WTC11 (cell line): ENCODE measurements around the gene PADI1. TPM values are rescaled to one million over a fixed set of nuclear protein-coding genes. Genes with fewer than 3 reads are reported as not detected.

ENCODE experiments used
- ATAC-seq: fragments of 200-7000 bp; cut with Tn5 transposase; 2 replicates; pipeline ENCODE4 v1.10.0; 2021; ENCODE audit warnings: mild to moderate bottlenecking, moderate library complexity
- CTCF ChIA-PET: fragments of 300-600 bp; sonication (Branson Sonifier 250); formaldehyde crosslinking; loops from one replicate; lab custom pipeline; 2021; ENCODE audit warnings: antibody characterized with exemption; lab: Charles Lee
- POLR2A ChIA-PET: fragments of 350-600 bp; sonication (Branson Sonifier 250); formaldehyde crosslinking; loops from one replicate; lab custom pipeline; 2021; ENCODE audit warnings: antibody characterized with exemption; lab: Charles Lee
- DNase-seq: peaks from one replicate; pipeline ENCODE4 v3.0.0; 2021; ENCODE audit warnings: low spot score
- H3K27ac Mint-ChIP-seq: 2 replicates; pipeline ENCODE4 v1.8.0; 2021; ENCODE audit warnings: mixed read lengths
- H3K27me3 Mint-ChIP-seq: 2 replicates; pipeline ENCODE4 v1.8.0; 2021; ENCODE audit warnings: low read depth, mild to moderate bottlenecking, moderate library complexity, mixed read lengths
- H3K36me3 Mint-ChIP-seq: 2 replicates; pipeline ENCODE4 v1.8.0; 2021; ENCODE audit warnings: mixed read lengths
- H3K4me1 Mint-ChIP-seq: 2 replicates; pipeline ENCODE4 v1.8.0; 2022; ENCODE audit warnings: mixed read lengths
- H3K4me3 Mint-ChIP-seq: 2 replicates; pipeline ENCODE4 v1.8.0; 2021; ENCODE audit warnings: mild to moderate bottlenecking, moderate library complexity, mixed read lengths
- H3K9me3 Mint-ChIP-seq: 2 replicates; pipeline ENCODE4 v1.8.0; 2021; ENCODE audit warnings: mixed read lengths
- ATF1 ChIP-seq: sonication (generic); formaldehyde crosslinking; IDR thresholded peaks from 2 replicates; pipeline ENCODE4 v1.8.1; 2023; ENCODE audit warnings: mild to moderate bottlenecking, moderate library complexity, missing genetic modification reagents
- E2F4 ChIP-seq: sonication (generic); formaldehyde crosslinking; IDR thresholded peaks from 2 replicates; pipeline ENCODE4 v1.8.1; 2022; ENCODE audit warnings: low read depth, mild to moderate bottlenecking, moderate library complexity, missing genetic modification reagents, borderline replicate concordance
- E2F5 ChIP-seq: sonication (generic); formaldehyde crosslinking; IDR thresholded peaks from 2 replicates; pipeline ENCODE4 v1.8.1; 2022; ENCODE audit warnings: mild to moderate bottlenecking, moderate library complexity, missing genetic modification reagents
- GRHL2 ChIP-seq: fragments of 250-450 bp; sonication (Bioruptor Pico); IDR thresholded peaks from 2 replicates; pipeline ENCODE4 v1.8.0; 2022; ENCODE audit warnings: mild to moderate bottlenecking, moderate library complexity; ENCODE audit not compliant: insufficient replicate concordance, severe bottlenecking
- MAX ChIP-seq: sonication (generic); formaldehyde crosslinking; IDR thresholded peaks from 2 replicates; pipeline ENCODE4 v1.8.0; 2022; ENCODE audit warnings: mild to moderate bottlenecking, missing genetic modification reagents
- MLX ChIP-seq: sonication (generic); formaldehyde crosslinking; IDR thresholded peaks from 2 replicates; pipeline ENCODE4 v1.8.1; 2023; ENCODE audit warnings: mild to moderate bottlenecking, missing genetic modification reagents, moderate library complexity
- MYBL2 ChIP-seq: sonication (generic); formaldehyde crosslinking; IDR thresholded peaks from 2 replicates; pipeline ENCODE4 v1.8.1; 2023; ENCODE audit warnings: mild to moderate bottlenecking, moderate library complexity, missing genetic modification reagents
- NR1H2 ChIP-seq: sonication (generic); formaldehyde crosslinking; IDR thresholded peaks from 2 replicates; pipeline ENCODE4 v1.9.0; 2021; ENCODE audit warnings: mild to moderate bottlenecking, moderate library complexity, missing genetic modification reagents
- NR2C2 ChIP-seq: sonication (generic); formaldehyde crosslinking; IDR thresholded peaks from 2 replicates; pipeline ENCODE4 v1.8.0; 2022; ENCODE audit warnings: mild to moderate bottlenecking, missing genetic modification reagents
- OVOL2 ChIP-seq: fragments of 250-450 bp; sonication (Bioruptor Pico); IDR thresholded peaks from 2 replicates; pipeline ENCODE4 v1.9.0; 2021; ENCODE audit warnings: mild to moderate bottlenecking, borderline replicate concordance
- PRRX2 ChIP-seq: fragments of 250-450 bp; sonication (Bioruptor Pico); IDR thresholded peaks from 2 replicates; pipeline ENCODE4 v1.8.0; 2021; ENCODE audit warnings: mild to moderate bottlenecking
- RORB ChIP-seq: fragments of 250-450 bp; sonication (Bioruptor Pico); IDR thresholded peaks from 2 replicates; pipeline ENCODE4 v1.9.0; 2021; ENCODE audit warnings: mild to moderate bottlenecking
- SMAD3 ChIP-seq: sonication (generic); formaldehyde crosslinking; IDR thresholded peaks from 2 replicates; pipeline ENCODE4 v1.8.0; 2022; ENCODE audit warnings: missing genetic modification reagents, mild to moderate bottlenecking, borderline replicate concordance
- SP1 ChIP-seq: sonication (generic); formaldehyde crosslinking; conservative IDR thresholded peaks from 2 replicates; pipeline ENCODE4 v1.8.1; 2022; ENCODE audit warnings: missing genetic modification reagents
- TEAD4 ChIP-seq: sonication (generic); formaldehyde crosslinking; IDR thresholded peaks from 2 replicates; pipeline ENCODE4 v1.8.0; 2022; ENCODE audit warnings: mild to moderate bottlenecking, missing genetic modification reagents
- ZNF281 ChIP-seq: sonication (generic); formaldehyde crosslinking; IDR thresholded peaks from 2 replicates; pipeline ENCODE4 v1.8.0; 2023; ENCODE audit warnings: mild to moderate bottlenecking, missing genetic modification reagents
- ZNF423 ChIP-seq: fragments of 250-450 bp; sonication (Bioruptor Pico); IDR thresholded peaks from 2 replicates; pipeline ENCODE4 v2.1.2; 2022; ENCODE audit warnings: mild to moderate bottlenecking, moderate library complexity
- total RNA-seq: library from RNA; stranded (reverse); gene quantifications from 3 replicates; pipeline ENCODE4 v1.2.3, GENCODE V29; 2021
- TF ChIP-seq, protein P1 (sequence below): sonication (generic); formaldehyde crosslinking; IDR thresholded peaks from 2 replicates; pipeline ENCODE4 v1.8.1; 2023; ENCODE audit warnings: mild to moderate bottlenecking, missing genetic modification reagents, borderline replicate concordance
- TF ChIP-seq, protein P2 (sequence below): fragments of 200-600 bp; IDR thresholded peaks from 2 replicates; pipeline ENCODE4 v1.8.0; 2022; ENCODE audit warnings: antibody characterized with exemption
- TF ChIP-seq, protein P3 (sequence below): fragments of 250-450 bp; sonication (Bioruptor Pico); IDR thresholded peaks from 2 replicates; pipeline ENCODE4 v2.1.2; 2022; ENCODE audit warnings: mild to moderate bottlenecking, moderate library complexity
- TF ChIP-seq, protein P4 (sequence below): sonication (generic); formaldehyde crosslinking; IDR thresholded peaks from 2 replicates; pipeline ENCODE4 v1.8.1; 2023; ENCODE audit warnings: mild to moderate bottlenecking, missing genetic modification reagents, moderate library complexity

Gene PADI1
- total RNA-seq, 1 experiment from 2014 or later, result 0.15 TPM

GRCh38 chr1:17263936-17264335 lies 59.0 kb downstream of the PADI1 start:
- H3K9me3 Mint-ChIP-seq, result peaks cover 14% of the 10 kb centered on the region
- no peaks in the 10 kb centered on the region for H3K4me1 Mint-ChIP-seq
- CTCF ChIA-PET, result no interaction called here
- H3K36me3 Mint-ChIP-seq, result no peaks in the 10 kb centered on the region
- no peak for DNase-seq
- TF ChIP-seq, protein P1, sequence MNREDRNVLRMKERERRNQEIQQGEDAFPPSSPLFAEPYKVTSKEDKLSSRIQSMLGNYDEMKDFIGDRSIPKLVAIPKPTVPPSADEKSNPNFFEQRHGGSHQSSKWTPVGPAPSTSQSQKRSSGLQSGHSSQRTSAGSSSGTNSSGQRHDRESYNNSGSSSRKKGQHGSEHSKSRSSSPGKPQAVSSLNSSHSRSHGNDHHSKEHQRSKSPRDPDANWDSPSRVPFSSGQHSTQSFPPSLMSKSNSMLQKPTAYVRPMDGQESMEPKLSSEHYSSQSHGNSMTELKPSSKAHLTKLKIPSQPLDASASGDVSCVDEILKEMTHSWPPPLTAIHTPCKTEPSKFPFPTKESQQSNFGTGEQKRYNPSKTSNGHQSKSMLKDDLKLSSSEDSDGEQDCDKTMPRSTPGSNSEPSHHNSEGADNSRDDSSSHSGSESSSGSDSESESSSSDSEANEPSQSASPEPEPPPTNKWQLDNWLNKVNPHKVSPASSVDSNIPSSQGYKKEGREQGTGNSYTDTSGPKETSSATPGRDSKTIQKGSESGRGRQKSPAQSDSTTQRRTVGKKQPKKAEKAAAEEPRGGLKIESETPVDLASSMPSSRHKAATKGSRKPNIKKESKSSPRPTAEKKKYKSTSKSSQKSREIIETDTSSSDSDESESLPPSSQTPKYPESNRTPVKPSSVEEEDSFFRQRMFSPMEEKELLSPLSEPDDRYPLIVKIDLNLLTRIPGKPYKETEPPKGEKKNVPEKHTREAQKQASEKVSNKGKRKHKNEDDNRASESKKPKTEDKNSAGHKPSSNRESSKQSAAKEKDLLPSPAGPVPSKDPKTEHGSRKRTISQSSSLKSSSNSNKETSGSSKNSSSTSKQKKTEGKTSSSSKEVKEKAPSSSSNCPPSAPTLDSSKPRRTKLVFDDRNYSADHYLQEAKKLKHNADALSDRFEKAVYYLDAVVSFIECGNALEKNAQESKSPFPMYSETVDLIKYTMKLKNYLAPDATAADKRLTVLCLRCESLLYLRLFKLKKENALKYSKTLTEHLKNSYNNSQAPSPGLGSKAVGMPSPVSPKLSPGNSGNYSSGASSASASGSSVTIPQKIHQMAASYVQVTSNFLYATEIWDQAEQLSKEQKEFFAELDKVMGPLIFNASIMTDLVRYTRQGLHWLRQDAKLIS (CRISPR knock-in tag), result no peak
- TF ChIP-seq OVOL2 (CRISPR knock-in tag) (no peak), MYBL2 (CRISPR knock-in tag) (no peak), E2F4 (CRISPR knock-in tag) (no peak), GRHL2 (no peak)
- TF ChIP-seq, all 79 proteins: peak for 0
- POLR2A ChIA-PET, result no interaction called here
- Mint-ChIP-seq H3K27me3 (no peaks in the 10 kb centered on the region), H3K4me3 (no peak overlapping the region), H3K27ac (no peak overlapping the region)
- ATAC-seq, result no peak

GRCh38 chr1:17264470-17264869 lies 59.5 kb downstream of the PADI1 start:
- POLR2A ChIA-PET, result no interaction called here
- no peak for ATAC-seq
- CTCF ChIA-PET, result interaction anchor here (0.6 to 1.1 kb wide), 2 partner anchors 11 to 72 kb away, joined by 4 to 7 read pairs; no protein-coding TSS in a partner anchor
- no peak overlapping the region for H3K4me3 Mint-ChIP-seq
- TF ChIP-seq, protein P2, sequence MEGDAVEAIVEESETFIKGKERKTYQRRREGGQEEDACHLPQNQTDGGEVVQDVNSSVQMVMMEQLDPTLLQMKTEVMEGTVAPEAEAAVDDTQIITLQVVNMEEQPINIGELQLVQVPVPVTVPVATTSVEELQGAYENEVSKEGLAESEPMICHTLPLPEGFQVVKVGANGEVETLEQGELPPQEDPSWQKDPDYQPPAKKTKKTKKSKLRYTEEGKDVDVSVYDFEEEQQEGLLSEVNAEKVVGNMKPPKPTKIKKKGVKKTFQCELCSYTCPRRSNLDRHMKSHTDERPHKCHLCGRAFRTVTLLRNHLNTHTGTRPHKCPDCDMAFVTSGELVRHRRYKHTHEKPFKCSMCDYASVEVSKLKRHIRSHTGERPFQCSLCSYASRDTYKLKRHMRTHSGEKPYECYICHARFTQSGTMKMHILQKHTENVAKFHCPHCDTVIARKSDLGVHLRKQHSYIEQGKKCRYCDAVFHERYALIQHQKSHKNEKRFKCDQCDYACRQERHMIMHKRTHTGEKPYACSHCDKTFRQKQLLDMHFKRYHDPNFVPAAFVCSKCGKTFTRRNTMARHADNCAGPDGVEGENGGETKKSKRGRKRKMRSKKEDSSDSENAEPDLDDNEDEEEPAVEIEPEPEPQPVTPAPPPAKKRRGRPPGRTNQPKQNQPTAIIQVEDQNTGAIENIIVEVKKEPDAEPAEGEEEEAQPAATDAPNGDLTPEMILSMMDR, result no peak
- no peak for TF ChIP-seq TEAD4 (CRISPR knock-in tag)
- TF ChIP-seq, protein P3, sequence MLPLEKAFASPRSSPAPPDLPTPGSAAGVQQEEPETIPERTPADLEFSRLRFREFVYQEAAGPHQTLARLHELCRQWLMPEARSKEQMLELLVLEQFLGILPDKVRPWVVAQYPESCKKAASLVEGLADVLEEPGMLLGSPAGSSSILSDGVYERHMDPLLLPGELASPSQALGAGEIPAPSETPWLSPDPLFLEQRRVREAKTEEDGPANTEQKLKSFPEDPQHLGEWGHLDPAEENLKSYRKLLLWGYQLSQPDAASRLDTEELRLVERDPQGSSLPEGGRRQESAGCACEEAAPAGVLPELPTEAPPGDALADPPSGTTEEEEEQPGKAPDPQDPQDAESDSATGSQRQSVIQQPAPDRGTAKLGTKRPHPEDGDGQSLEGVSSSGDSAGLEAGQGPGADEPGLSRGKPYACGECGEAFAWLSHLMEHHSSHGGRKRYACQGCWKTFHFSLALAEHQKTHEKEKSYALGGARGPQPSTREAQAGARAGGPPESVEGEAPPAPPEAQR (CRISPR knock-in tag), result no peak
- TF ChIP-seq MAX, result no peak
- TF ChIP-seq NR1H2 (CRISPR knock-in tag), result no peak
- no peak for TF ChIP-seq PRRX2 (CRISPR knock-in tag)
- TF ChIP-seq E2F5 (CRISPR knock-in tag), result no peak
- no peak for TF ChIP-seq NR2C2 (CRISPR knock-in tag)
- TF ChIP-seq SMAD3 (CRISPR knock-in tag), result no peak
- TF ChIP-seq MYBL2 (CRISPR knock-in tag), result no peak
- TF ChIP-seq MLX (CRISPR knock-in tag), result no peak
- no peak for TF ChIP-seq SP1 (CRISPR knock-in tag)
- no peak for TF ChIP-seq RORB (CRISPR knock-in tag)
- TF ChIP-seq ZNF423, result no peak
- TF ChIP-seq, protein P4, sequence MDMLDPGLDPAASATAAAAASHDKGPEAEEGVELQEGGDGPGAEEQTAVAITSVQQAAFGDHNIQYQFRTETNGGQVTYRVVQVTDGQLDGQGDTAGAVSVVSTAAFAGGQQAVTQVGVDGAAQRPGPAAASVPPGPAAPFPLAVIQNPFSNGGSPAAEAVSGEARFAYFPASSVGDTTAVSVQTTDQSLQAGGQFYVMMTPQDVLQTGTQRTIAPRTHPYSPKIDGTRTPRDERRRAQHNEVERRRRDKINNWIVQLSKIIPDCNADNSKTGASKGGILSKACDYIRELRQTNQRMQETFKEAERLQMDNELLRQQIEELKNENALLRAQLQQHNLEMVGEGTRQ (CRISPR knock-in tag), result no peak
- TF ChIP-seq ATF1 (CRISPR knock-in tag), result no peak
- TF ChIP-seq ZNF281 (CRISPR knock-in tag), result no peak
- H3K27ac Mint-ChIP-seq, result no peak overlapping the region
- peaks cover 14% of the 10 kb centered on the region for H3K9me3 Mint-ChIP-seq
- no peaks in the 10 kb centered on the region for H3K27me3 Mint-ChIP-seq
- no peak for DNase-seq
- H3K36me3 Mint-ChIP-seq, result no peaks in the 10 kb centered on the region
- no peaks in the 10 kb centered on the region for H3K4me1 Mint-ChIP-seq
